DOHH2 (cell line): ENCODE measurements around the gene ISL1.

Source experiments
- CTCF ChIP-seq: fragments of 200-600 bp; sonication (generic); IDR thresholded peaks from one replicate; pipeline ENCODE4 v1.5.1; 2014; ENCODE audit warnings: antibody characterized with exemption, mild to moderate bottlenecking, low read depth, low read length; ENCODE audit not compliant: poor library complexity, severe bottlenecking
- EZH2phosphoT487 ChIP-seq: fragments of 200-600 bp; sonication (generic); IDR thresholded peaks from 2 replicates; pipeline ENCODE4 v1.6.1; 2017; ENCODE audit warnings: borderline replicate concordance, mild to moderate bottlenecking, antibody characterized with exemption, low read length, moderate library complexity, mixed read lengths

- TF ChIP-seq CTCF: no peak
- TF ChIP-seq EZH2phosphoT487: no peak
Observed at GRCh38 chr5:51389288-51389576, 6.0 kb downstream of the ISL1 start.
